H1 (cell line): Measurements from ENCODE around the gene FBXL17. TPM values are rescaled to one million over a fixed set of nuclear protein-coding genes. Genes with fewer than 3 reads are reported as not detected.

ENCODE experiments used
- CTCF ChIA-PET: fragments of 300-600 bp; sonication (Branson Sonifier 250); formaldehyde crosslinking; loops from one replicate; lab custom pipeline; 2021; ENCODE audit not compliant: partially characterized antibody; lab: Charles Lee
- POLR2A ChIA-PET: fragments of 300-600 bp; sonication (Branson Sonifier 250); formaldehyde crosslinking; loops from one replicate; lab custom pipeline; 2021; ENCODE audit warnings: inconsistent platforms; ENCODE audit not compliant: partially characterized antibody; lab: Charles Lee
- DNase-seq, 2 experiments: peaks; one replicate each; pipeline versions ENCODE4 v3.0.0 to v3.0.0-alpha.2; 2010 to 2022; ENCODE audit warnings: low spot score in 2 of 2, low read depth in 1 of 2, mixed read lengths in 1 of 2
- FAIRE-seq: peaks from 2 replicates; lab custom pipeline; 2011; peaks lifted over from hg19 to GRCh38; lab: Jason Lieb, UNC
- H2AFZ ChIP-seq: 2 replicates; pipeline ENCODE4 v1.8.1; 2012; ENCODE audit warnings: low read length, inconsistent platforms
- H2AK5ac ChIP-seq: 2 replicates; pipeline ENCODE4 v1.6.1; 2013; ENCODE audit warnings: low read depth, low read length
- H2BK120ac ChIP-seq: replicated peaks from 2 replicates; pipeline ENCODE3; 2013; ENCODE audit warnings: low read depth, low read length, inconsistent platforms
- H2BK12ac ChIP-seq: 2 replicates; pipeline ENCODE4 v1.6.1; 2013; ENCODE audit warnings: low read depth, low read length
- H2BK15ac ChIP-seq: 2 replicates; pipeline ENCODE4 v1.6.1; 2013; ENCODE audit warnings: low read length
- H2BK20ac ChIP-seq: 2 replicates; pipeline ENCODE4 v1.6.1; 2013; ENCODE audit warnings: low read length
- H2BK5ac ChIP-seq: 2 replicates; pipeline ENCODE4 v1.6.1; 2013; ENCODE audit warnings: low read depth, low read length
- H3K14ac ChIP-seq: 2 replicates; pipeline ENCODE4 v1.6.1; 2013; ENCODE audit warnings: inconsistent platforms; ENCODE audit not compliant: insufficient read length
- H3K18ac ChIP-seq: 2 replicates; pipeline ENCODE4 v1.6.1; 2013; ENCODE audit warnings: low read length; ENCODE audit errors: extremely low read depth
- H3K23ac ChIP-seq: 2 replicates; pipeline ENCODE4 v1.6.1; 2013; ENCODE audit warnings: inconsistent platforms; ENCODE audit not compliant: insufficient read length
- H3K23me2 ChIP-seq: 2 replicates; pipeline ENCODE4 v1.6.1; 2013; ENCODE audit warnings: low read depth, low read length
- H3K27ac ChIP-seq: 2 replicates; pipeline ENCODE4 v1.6.1; 2011; ENCODE audit warnings: low read depth, low read length, inconsistent platforms
- H3K27me3 ChIP-seq, 4 experiments: replicated peaks in 1 of 4; 1 replicate in 1 of 4; 2 replicates in 3 of 4; pipeline versions ENCODE4 v1.6.1 to v1.8.1; 2011 to 2013; ENCODE audit warnings: low read length in 3 of 4, mild to moderate bottlenecking in 3 of 4, inconsistent platforms in 2 of 4, mixed read lengths in 2 of 4, moderate library complexity in 1 of 4; ENCODE audit not compliant: control insufficient read depth in 3 of 4, insufficient read depth in 3 of 4; ENCODE audit errors: extremely low read depth in 1 of 4
- H3K36me3 ChIP-seq, 4 experiments: 2 replicates each; pipeline versions ENCODE4 v1.6.1 to v1.8.1; 2011 to 2013; ENCODE audit warnings: mild to moderate bottlenecking in 4 of 4, low read length in 3 of 4, moderate library complexity in 2 of 4, control low read depth in 1 of 4, inconsistent platforms in 1 of 4; ENCODE audit not compliant: insufficient read depth in 4 of 4, control insufficient read depth in 2 of 4
- H3K4ac ChIP-seq: replicated peaks from 2 replicates; pipeline ENCODE3; 2013; ENCODE audit warnings: low read length, low read depth, mixed read lengths, inconsistent platforms; ENCODE audit not compliant: insufficient read length
- H3K4me1 ChIP-seq, 4 experiments: replicated peaks in 1 of 4; 1 replicate in 1 of 4; 2 replicates in 3 of 4; pipeline versions ENCODE4 v1.6.1 to v1.8.1; 2011 to 2013; ENCODE audit warnings: low read length in 3 of 4, inconsistent platforms in 2 of 4, mixed read lengths in 1 of 4; ENCODE audit not compliant: insufficient read depth in 4 of 4, control insufficient read depth in 3 of 4
- H3K4me2 ChIP-seq, 2 experiments: 2 replicates each; pipeline versions ENCODE4 v1.6.1 to v1.8.1; 2011 to 2013; ENCODE audit warnings: low read depth in 2 of 2, low read length in 2 of 2, control low read depth in 1 of 2, inconsistent platforms in 1 of 2, mild to moderate bottlenecking in 1 of 2; ENCODE audit not compliant: insufficient read depth in 1 of 2
- H3K4me3 ChIP-seq, 4 experiments: fragments of 200-600, 300-600 bp in 1 of 4; sonication (generic), shearing (Covaris generic), sonication (Bioruptor Twin) in 1 of 4; 2 replicates each; pipeline versions ENCODE4 v1.5.1 to v1.8.1; 2011 to 2016; ENCODE audit warnings: low read length in 4 of 4, low read depth in 3 of 4, control low read depth in 2 of 4, inconsistent platforms in 2 of 4, mild to moderate bottlenecking in 2 of 4, mixed read lengths in 1 of 4, moderate library complexity in 1 of 4; ENCODE audit not compliant: insufficient read depth in 2 of 4; ENCODE audit errors: extremely low read depth in 1 of 4
- H3K56ac ChIP-seq: replicated peaks from 2 replicates; pipeline ENCODE3; 2013; ENCODE audit warnings: low read depth, mild to moderate bottlenecking, mixed read lengths, low read length, inconsistent platforms; ENCODE audit not compliant: insufficient read length
- H3K79me1 ChIP-seq: 2 replicates; pipeline ENCODE4 v1.6.1; 2013; ENCODE audit warnings: low read depth, low read length, control low read depth
- H3K79me2 ChIP-seq, 2 experiments: 2 replicates each; pipeline versions ENCODE4 v1.6.1 to v1.8.1; 2012 to 2013; ENCODE audit warnings: low read length in 2 of 2, mild to moderate bottlenecking in 2 of 2, inconsistent platforms in 1 of 2; ENCODE audit not compliant: insufficient read depth in 2 of 2, control insufficient read depth in 1 of 2
- H3K9ac ChIP-seq, 4 experiments: replicated peaks in 1 of 4; 1 replicate in 1 of 4; 2 replicates in 3 of 4; pipeline versions ENCODE4 v1.6.1 to v1.8.1; 2011 to 2013; ENCODE audit warnings: low read depth in 3 of 4, low read length in 3 of 4, control low read depth in 2 of 4, mild to moderate bottlenecking in 2 of 4, moderate library complexity in 2 of 4, inconsistent platforms in 1 of 4; ENCODE audit errors: extremely low read depth in 1 of 4
- H3K9me3 ChIP-seq, 2 experiments: 2 replicates each; pipeline versions ENCODE4 v1.6.1 to v1.8.1; 2012 to 2013; ENCODE audit warnings: mild to moderate bottlenecking in 2 of 2, moderate library complexity in 2 of 2, control low read depth in 1 of 2, inconsistent platforms in 1 of 2, low read depth in 1 of 2, low read length in 1 of 2, mixed read lengths in 1 of 2; ENCODE audit not compliant: insufficient read depth in 2 of 2
- H4K20me1 ChIP-seq, 2 experiments: replicated peaks in 1 of 2; 2 replicates each; pipeline versions ENCODE3 to v1.8.1; 2011 to 2013; ENCODE audit warnings: inconsistent platforms in 2 of 2, low read length in 2 of 2, mild to moderate bottlenecking in 1 of 2; ENCODE audit not compliant: insufficient read depth in 2 of 2, control insufficient read depth in 1 of 2
- H4K5ac ChIP-seq: 2 replicates; pipeline ENCODE4 v1.6.1; 2013; ENCODE audit warnings: low read length, low read depth, mixed read lengths, inconsistent platforms; ENCODE audit not compliant: insufficient read length
- H4K8ac ChIP-seq: 2 replicates; pipeline ENCODE4 v1.8.0; 2013; ENCODE audit warnings: mild to moderate bottlenecking, moderate library complexity, low read length, inconsistent platforms; ENCODE audit not compliant: insufficient read depth; ENCODE audit errors: extremely low read depth
- H4K91ac ChIP-seq: replicated peaks from 2 replicates; pipeline ENCODE3; 2013; ENCODE audit warnings: low read length, mixed read lengths, inconsistent platforms; ENCODE audit not compliant: insufficient read length
- BRCA1 ChIP-seq: IDR thresholded peaks from 2 replicates; pipeline ENCODE4 v1.6.1; 2012; ENCODE audit warnings: low read depth, low read length, improper control_type of control experiment
- EZH2 ChIP-seq: fragments of 200-600 bp; sonication (generic); IDR thresholded peaks from 2 replicates; pipeline ENCODE4 v1.7.1; 2012; ENCODE audit warnings: low read depth, mild to moderate bottlenecking, moderate library complexity, low read length, inconsistent platforms; ENCODE audit not compliant: severe bottlenecking
- HDAC6 ChIP-seq: IDR thresholded peaks from one replicate; pipeline ENCODE4 v1.7.1; 2012; ENCODE audit warnings: low read depth, mild to moderate bottlenecking, inconsistent platforms, low read length, moderate library complexity
- KDM4A ChIP-seq: IDR thresholded peaks from one replicate; pipeline ENCODE4 v1.7.1; 2012; ENCODE audit warnings: low read depth, mild to moderate bottlenecking, moderate library complexity, low read length, inconsistent platforms; ENCODE audit not compliant: severe bottlenecking
- MAFK ChIP-seq: IDR thresholded peaks from 2 replicates; pipeline ENCODE4 v1.6.1; 2012; ENCODE audit warnings: low read depth, mild to moderate bottlenecking, improper control_type of control experiment, low read length
- TBP ChIP-seq: IDR thresholded peaks from 2 replicates; pipeline ENCODE4 v1.6.1; 2011; ENCODE audit warnings: low read depth, low read length, improper control_type of control experiment
- WGBS, 2 experiments: shearing (Covaris generic) in 1 of 2; methylation state at CpG; one replicate each; pipeline versions ENCODE4 v1.1.6 to v1.1.7; 2013 to 2015; ENCODE audit warnings: low lambda C conversion rate in 2 of 2, mixed read lengths in 2 of 2, inconsistent platforms in 1 of 2, low coverage in 1 of 2, missing lambda C conversion rate in 1 of 2; ENCODE audit not compliant: insufficient replicate concordance in 2 of 2, insufficient coverage in 1 of 2, insufficient read length in 1 of 2; ENCODE audit errors: extremely low coverage in 1 of 2, missing lambda C conversion rate in 1 of 2; 5-methylcytosine and 5-hydroxymethylcytosine counted together
- polyA plus RNA-seq, 7 experiments: library from polyadenylated mRNA; depleted of rRNA in 3 of 7; stranded (reverse) in 5 of 7; unstranded in 2 of 7; fragments of >200 nt in 5 of 7; fragments of 200-250 nt in 2 of 7; gene quantifications; 1 replicate in 5 of 7; 2 replicates in 1 of 7; 4 replicates in 1 of 7; pipeline versions ENCODE4 v1.2.1 to v1.2.3, GENCODE V29; 2011 to 2013; ENCODE audit warnings: missing spikeins in 2 of 7, mixed read lengths in 2 of 7
- total RNA-seq: library from RNA; stranded (reverse); fragmentation: NEBNext Ultra II Directional; extraction: Animal tissue kit (Norgen Biotek cat#: 25700); gene quantifications from 2 replicates; pipeline ENCODE4 v1.2.1, GENCODE V29; 2021
- TF ChIP-seq, protein P1 (sequence below): IDR thresholded peaks from 2 replicates; pipeline ENCODE4 v1.6.1; 2012; ENCODE audit warnings: inconsistent platforms
- TF ChIP-seq, protein P2 (sequence below), 3 experiments: IDR thresholded peaks; 1 replicate in 2 of 3; 2 replicates in 1 of 3; pipeline versions ENCODE4 v1.5.1 to v1.6.1; 2011; ENCODE audit warnings: low read length in 3 of 3, mild to moderate bottlenecking in 3 of 3, inconsistent platforms in 2 of 3, low read depth in 1 of 3, moderate library complexity in 1 of 3; ENCODE audit not compliant: insufficient read depth in 1 of 3; ENCODE audit errors: control extremely low read depth in 1 of 3
- TF ChIP-seq, protein P3 (sequence below): IDR thresholded peaks from 2 replicates; pipeline ENCODE4 v1.6.1; 2012; ENCODE audit warnings: low read length, inconsistent platforms

FBXL17 gene
- total and polyA plus RNA-seq, 2 of the 8 experiments (the other 6 are each of a cell fraction or from before 2014, with no cell fraction given), result 0.35 to 4.3 TPM

DNA sequence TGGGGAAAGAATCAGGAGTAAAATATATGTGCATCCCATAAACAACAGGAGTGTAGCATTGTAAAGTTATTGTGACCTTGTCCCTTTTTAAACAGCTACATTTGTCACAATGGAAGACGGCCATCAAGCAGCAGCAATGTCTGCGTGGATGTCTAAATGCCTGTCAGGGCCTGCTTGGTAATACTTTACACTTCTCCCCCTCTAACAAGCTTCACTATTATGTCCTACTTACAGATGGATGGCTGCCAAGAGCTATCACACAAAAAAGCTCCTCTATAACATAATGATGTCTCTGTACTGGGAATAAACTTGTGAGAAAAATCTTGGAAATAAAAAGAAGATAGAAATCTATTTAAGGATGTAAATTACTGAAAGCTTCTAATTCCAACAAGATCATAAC, 213.0 kb downstream of the FBXL17 start:
- Histone ChIP-seq H3K9ac (no peak overlapping the region), H3K4me3 (no peak overlapping the region), H3K27ac (no peak overlapping the region), H2AK5ac (no peak overlapping the region), H2BK5ac (no peak overlapping the region), H2BK12ac (no peak overlapping the region), H2BK20ac (no peak overlapping the region), H2AFZ (no peak overlapping the region), H4K5ac (no peak overlapping the region), H3K27me3 (no peaks in the 10 kb centered on the region), H3K18ac (no peak overlapping the region), H3K4me1 (no peaks in the 10 kb centered on the region), H2BK120ac (no peak overlapping the region), H3K9me3 (no peaks in the 10 kb centered on the region), H3K23me2 (no peaks in the 10 kb centered on the region), H3K14ac (no peak overlapping the region), H3K23ac (no peak overlapping the region), H2BK15ac (no peak overlapping the region), H3K4ac (no peak overlapping the region), H3K79me1 (no peaks in the 10 kb centered on the region), H3K56ac (no peak overlapping the region), H4K8ac (no peak overlapping the region), H3K4me2 (no peak overlapping the region), H4K20me1 (no peaks in the 10 kb centered on the region), H3K36me3 (no peaks in the 10 kb centered on the region), H4K91ac (no peak overlapping the region), H3K79me2 (no peaks in the 10 kb centered on the region)
- POLR2A ChIA-PET, result no interaction called here
- FAIRE-seq, result no peak
- no peak for DNase-seq
- CTCF ChIA-PET, result no interaction called here
- 80% methylated on average over 2 of the region's 2 CpGs; no CpG with 5 or more reads in 1 of the 2 experiments for WGBS, 2 experiments
- TF ChIP-seq, protein P1, sequence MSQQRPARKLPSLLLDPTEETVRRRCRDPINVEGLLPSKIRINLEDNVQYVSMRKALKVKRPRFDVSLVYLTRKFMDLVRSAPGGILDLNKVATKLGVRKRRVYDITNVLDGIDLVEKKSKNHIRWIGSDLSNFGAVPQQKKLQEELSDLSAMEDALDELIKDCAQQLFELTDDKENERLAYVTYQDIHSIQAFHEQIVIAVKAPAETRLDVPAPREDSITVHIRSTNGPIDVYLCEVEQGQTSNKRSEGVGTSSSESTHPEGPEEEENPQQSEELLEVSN, result no peak
- TF ChIP-seq HDAC6 (no peak), TBP (no peak), KDM4A (no peak), EZH2 (no peak), BRCA1 (no peak), MAFK (no peak)
- TF ChIP-seq, protein P2, sequence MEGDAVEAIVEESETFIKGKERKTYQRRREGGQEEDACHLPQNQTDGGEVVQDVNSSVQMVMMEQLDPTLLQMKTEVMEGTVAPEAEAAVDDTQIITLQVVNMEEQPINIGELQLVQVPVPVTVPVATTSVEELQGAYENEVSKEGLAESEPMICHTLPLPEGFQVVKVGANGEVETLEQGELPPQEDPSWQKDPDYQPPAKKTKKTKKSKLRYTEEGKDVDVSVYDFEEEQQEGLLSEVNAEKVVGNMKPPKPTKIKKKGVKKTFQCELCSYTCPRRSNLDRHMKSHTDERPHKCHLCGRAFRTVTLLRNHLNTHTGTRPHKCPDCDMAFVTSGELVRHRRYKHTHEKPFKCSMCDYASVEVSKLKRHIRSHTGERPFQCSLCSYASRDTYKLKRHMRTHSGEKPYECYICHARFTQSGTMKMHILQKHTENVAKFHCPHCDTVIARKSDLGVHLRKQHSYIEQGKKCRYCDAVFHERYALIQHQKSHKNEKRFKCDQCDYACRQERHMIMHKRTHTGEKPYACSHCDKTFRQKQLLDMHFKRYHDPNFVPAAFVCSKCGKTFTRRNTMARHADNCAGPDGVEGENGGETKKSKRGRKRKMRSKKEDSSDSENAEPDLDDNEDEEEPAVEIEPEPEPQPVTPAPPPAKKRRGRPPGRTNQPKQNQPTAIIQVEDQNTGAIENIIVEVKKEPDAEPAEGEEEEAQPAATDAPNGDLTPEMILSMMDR (IDR thresholded peaks at IDR 0.05; ENCODE audit: control extremely low read depth in 1 of 3, insufficient read depth in 1 of 3, low read depth in 1 of 3, low read length in 3 of 3), result no peak
- TF ChIP-seq, protein P3, sequence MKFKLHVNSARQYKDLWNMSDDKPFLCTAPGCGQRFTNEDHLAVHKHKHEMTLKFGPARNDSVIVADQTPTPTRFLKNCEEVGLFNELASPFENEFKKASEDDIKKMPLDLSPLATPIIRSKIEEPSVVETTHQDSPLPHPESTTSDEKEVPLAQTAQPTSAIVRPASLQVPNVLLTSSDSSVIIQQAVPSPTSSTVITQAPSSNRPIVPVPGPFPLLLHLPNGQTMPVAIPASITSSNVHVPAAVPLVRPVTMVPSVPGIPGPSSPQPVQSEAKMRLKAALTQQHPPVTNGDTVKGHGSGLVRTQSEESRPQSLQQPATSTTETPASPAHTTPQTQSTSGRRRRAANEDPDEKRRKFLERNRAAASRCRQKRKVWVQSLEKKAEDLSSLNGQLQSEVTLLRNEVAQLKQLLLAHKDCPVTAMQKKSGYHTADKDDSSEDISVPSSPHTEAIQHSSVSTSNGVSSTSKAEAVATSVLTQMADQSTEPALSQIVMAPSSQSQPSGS, result no peak
